HG03135 (cell line): ENCODE measurements around the gene AK9.

Experiments used
- ATAC-seq: cut with Tn5 transposase; IDR thresholded peaks from one replicate; pipeline ENCODE4 v1.9.1; 2021; ENCODE audit warnings: mild to moderate bottlenecking, moderate library complexity; ENCODE audit not compliant: unreplicated experiment

AK9 gene

DNA sequence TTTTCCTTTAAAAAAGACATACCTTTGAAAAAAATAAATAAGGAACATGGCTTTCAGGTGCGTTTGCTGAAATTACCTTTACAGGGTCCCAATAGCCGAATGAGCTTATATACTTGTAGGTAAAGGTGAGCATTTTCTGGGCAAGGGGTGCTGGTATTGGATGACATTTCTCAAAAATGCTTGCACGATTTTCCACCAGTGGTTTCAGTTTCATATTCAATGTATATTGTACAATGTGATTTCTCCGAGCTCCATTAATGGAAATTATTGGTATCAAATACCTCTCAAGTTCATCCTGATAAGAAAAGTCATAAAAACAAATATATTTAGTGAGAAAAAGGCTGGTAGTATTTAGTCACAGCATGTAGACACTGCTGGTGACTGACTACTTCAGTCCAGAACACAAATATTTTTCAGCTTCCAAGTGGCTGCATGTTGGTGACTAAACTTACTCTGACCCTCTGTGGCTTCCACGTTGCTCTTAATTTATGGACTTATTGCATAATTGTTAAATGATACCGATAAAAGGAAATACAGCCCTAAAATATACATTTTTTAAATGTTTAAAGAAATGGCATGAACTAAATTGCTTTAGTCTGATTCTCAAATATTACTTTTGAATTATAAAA is 175.1 kb downstream of the AK9 start:
- no peak for ATAC-seq

DNA sequence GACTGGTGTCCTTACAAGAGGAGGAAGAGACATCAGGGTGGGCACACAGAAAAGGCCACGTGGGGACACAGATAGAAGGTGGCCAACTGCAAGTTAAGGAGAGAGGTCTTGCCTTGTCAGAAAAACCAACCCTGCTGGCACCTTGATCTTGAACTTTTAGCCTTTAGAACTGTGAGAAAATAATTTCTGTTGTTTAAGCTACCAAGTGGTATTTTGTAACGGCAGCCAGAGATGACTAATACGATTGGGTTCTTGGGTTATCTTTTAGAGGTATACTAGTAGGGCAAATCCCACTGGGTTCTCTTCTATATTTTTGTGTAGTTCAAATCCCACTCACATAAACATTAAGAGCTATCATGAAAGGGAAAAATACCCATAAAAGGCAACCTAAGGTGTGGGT is 176.1 kb downstream of the AK9 start:
- ATAC-seq = no peak

DNA sequence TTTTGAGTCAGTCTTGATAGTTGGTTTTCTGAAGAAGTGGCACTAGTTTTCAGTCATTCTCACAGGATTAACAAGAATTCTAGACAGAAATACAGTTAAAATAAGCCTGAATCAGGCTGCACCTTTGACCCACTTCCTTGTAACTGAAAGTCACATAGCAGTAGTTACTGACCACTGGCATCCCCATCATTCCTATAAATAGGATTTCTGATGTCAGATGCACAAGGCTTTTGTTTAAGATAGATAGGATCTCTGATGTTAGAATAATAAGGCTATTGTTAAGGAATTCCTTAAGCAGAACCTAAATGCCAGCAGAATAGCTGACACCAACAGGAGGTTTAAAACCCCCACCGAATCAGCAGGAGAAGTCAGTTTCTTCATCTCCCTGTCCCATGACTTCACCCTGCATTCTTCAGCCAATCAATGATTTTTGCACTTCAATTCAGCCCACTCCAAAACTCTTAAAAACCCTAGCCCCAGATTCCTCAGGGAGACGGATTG is 177.4 kb downstream of the AK9 start:
- ATAC-seq = no peak

DNA sequence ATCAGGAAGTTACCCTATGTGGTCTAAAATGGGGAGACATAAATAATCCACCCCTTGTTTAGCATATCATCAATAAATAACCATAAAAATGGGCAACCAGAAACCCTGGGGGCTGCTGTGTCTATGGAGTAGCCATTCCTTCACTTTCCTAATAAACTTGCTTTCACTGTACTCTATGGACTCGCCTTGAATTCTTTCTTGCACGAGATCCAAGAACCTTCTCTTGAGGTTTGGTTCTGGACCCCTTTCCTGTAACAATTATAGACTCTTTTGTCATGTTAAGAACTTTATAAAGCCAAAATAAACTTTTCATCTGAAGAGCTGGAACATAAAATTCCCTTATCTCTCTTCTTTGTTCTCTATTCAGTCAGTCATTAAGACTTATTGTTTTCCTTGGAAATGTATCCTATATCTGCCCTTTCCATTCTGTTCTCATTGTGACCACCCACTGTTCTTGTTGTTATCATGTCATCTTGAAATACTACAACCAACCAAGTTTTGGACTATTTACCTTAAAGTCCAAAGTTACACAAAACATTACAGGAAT is 178.7 kb downstream of the AK9 start:
- no peak for ATAC-seq

DNA sequence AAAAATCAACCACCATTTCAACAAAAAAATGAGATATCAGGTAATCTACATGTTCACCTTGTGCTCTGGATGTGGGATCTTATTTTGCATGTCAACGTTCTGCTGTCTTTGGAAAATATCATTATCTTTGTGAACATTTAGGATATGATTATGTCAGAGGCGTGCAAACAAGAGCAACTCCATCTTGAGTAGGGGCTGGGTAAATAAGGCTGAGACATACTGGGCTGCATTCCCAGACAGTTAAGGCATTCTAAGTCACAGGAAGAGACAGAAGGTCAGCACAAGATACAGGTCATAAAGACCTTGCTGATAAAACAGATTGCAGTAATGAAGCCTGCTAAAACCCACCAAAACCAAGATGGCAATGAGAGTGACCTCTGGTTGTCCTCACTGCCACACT is 179.2 kb downstream of the AK9 start:
- ATAC-seq = no peak

DNA sequence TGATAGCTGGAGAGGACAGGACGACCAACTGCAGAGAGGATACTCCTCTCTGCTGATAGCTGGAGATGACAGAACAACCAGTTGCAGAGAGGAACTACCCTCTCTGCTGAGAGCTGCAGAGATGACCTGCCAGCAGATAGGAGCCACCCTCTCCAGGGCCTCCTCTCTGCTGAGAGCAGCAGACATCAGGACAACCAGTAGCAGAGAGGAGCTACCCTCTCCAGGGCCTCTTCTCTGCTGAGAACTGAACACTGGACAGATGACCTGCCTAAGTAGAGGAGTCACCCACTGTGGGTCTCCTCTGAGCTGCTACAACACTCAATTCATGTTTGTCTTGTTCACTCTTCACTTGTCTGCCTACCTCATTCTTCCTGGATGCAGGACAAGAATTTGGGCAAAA is 180.6 kb downstream of the AK9 start:
- no peak for ATAC-seq

DNA sequence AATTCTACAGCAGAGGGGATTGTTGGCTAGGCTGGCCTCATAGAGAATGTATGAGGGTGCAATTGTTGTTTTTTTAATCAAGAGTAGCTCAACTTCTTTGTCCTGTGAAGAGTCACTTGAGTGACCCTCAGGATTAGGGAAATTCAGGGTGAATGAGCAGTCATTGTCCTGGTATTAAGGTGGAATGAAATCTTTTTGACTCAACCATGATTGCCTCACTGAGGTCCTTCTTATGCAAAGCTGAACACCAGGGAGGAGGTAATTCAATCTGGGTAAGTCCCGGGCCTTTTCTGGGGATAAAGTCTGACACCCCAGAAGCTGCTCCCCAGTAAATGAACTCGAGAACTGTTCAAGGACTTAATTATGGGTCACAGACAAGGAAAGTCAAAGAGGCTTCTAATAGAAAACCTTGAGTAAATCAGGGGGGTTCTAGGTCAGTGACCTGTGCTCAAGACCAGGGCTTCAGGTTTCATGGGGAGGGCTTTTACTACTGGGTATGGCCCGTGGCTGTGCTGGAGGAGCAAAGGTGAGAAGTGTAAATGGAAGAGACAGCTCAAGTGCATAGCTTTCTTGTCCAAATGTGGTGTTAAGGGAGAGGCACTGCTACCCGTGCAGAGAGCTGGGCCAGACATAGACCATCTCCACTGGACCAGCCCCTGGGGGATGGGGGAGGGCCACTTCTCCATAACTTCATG is 182.7 kb downstream of the AK9 start:
- ATAC-seq = no peak

DNA sequence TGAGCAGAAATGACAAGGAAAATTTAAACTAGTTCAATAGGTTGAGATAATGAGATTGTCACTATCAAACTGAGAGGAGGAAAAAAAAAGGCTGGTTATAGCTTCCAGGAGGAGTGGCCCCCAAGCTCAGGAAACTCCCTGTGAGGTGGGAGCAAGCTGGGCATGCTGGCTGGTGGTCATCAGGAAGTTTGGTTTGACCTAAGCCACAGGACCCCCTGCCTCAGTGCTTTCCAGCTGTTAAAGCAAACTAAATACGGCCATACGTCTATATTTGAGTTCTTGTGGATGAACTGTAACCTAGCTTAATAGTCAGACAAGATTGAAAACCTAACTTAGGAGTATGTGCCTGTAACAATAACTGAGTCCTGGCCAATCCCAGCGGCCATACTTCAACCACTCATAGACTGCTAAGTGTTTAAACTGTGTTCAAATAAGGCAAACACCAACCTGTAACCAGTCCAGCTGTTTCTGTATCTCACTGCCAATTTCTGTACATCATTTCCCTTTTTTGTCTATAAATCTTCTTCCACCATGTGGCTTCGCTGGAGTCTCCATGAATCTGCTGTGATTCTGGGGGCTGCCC is 183.4 kb downstream of the AK9 start:
- ATAC-seq = no peak

DNA sequence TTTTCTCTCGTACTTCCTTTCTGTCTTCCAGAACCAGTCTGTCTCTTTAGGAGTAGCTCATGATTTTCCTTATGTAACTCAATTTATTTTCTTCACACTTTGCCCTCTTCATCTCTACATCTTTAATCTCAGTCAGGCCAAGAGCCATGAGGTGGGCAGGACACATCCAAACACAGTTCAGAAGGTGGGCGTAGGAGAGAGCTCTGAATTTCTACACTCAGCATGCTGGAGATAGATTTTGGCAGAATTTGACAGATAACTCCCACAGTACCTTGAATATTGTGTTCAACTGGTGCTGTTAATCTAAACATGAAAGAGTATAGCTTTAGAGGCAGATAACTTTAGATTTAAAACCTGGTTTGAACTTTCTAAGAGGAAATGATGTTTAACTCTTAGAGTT is 184.2 kb downstream of the AK9 start:
- no peak for ATAC-seq

DNA sequence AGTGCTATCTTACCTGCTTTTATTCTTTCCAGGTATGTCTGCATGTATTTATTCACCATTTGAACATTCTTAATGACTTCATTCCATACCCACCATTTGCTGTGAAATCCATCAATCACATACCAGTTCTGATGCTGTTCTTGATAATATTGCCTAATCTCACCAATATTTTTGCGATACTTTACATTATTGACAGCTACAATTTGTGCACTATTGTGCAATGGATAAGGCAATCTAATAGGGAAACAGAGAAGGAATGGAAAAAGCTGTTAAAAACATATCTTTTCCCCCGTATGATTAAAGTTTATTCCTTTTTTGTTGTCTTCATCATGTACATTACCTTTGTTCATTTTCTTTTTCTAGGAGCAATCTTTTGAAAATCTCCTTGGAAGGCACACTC is 184.7 kb downstream of the AK9 start:
- ATAC-seq = no peak

DNA sequence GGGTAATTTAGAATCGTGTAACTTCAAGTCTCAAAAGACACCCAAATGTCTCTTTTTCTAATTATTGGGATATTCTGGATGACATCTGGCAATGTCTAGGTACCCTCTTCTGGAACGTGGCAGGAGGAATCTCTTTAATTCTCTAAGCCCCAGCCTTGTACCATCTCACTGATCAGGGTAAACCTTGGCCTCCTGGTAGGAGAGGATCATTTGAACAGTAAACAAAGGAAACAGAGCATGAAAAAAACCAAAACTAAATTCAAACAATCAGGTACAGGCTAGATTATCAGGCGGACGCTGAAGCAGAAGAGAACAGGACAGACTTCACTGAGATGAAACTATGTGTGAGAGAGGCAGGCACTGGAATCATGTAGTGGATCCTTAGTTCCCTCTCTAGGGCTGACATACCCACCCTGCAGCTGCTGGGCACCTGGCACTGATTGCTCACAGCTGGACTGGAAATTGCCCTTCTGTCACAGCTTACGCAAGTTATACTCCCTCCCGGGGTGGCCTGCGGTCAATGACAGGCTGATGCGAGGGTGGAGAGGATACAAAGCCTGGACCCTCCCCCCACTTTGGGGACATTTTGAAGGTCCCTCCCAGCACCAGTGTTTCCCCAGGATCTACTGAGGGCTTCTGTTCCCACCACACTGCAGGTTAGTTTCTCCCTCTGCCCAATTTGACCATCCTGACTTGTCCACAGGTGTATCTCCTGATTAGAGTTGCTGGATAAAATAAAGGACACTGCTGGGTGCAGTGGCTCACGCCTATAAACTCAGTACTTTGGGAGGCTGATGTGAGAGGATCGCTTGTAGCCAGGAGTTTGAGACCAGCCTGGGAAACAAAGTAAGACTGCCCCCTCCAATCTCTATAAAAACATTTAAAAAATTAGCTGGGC is 187.4 kb downstream of the AK9 start:
- ATAC-seq = no peak

DNA sequence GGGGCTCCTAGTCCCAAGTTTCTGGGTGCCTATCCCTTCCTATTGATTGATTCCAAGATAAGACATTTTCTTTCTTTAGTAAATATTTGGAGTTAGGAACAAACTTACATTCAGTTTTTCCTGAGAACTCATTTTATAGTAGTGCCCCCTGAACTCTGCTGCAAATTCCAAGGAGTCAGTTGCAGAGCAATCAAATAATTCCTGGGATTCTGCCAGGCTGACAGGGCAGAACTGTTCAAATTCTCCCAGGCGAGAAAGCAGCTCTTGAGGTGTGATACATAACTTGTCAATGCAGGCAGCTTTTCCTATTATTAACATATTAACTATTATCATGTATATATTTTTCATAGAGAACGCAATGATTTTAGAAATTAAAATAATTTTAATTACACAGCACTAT is 192.1 kb downstream of the AK9 start:
- ATAC-seq = no peak

DNA sequence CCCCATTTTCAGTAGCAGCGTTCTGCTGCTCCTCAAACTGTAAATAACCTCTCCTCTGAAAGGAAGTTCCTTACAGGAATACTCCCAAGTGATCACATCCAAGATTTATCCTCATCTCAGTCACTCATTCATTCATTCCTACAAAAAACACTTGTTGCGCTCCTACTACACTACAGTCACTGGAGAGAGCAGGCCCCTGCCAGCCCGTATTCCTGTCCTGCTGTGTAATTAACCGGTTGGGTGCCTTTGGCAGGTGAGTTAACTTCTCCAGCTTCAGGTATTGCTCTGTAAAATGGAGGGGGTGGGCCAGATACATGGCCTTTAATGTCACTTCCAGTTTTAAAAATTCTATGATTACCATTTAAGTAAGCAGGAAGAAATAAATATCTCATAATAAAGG is 192.9 kb downstream of the AK9 start:
- ATAC-seq = no peak

DNA sequence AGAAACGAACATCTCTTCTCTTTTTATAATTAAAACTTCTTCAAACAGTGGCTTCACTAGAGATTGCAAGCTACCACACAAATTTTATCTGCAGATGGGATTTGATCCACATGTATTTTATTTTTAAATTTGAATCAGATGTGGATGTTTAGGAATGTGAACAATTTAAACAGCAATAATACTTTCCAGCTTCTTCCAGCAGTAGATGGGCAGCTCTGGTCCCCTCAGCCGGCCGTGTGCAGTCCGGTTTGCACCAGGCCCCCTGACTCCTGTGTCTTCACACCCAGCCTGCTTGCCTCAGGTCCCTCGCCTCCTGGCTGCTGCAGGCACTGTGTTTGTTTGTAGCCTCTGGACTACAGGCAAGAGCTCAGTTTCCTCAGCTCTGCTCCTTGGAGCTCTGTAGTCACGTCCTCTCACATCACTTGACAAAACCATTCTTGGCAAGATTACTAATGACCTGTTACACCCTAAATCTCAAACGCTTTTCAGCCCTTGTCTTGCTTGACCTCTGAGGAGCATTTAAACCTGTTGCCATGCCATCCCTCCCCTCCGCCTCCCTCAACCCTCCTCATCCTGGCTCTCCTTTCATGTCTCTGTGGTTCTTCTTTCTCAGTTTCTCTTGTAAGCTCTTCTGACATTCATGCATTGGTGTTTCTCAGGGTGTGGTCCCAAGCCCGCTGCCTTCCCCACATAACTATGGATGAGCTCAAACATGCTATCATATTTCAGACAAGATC is 194.8 kb downstream of the AK9 start:
- ATAC-seq = no peak

DNA sequence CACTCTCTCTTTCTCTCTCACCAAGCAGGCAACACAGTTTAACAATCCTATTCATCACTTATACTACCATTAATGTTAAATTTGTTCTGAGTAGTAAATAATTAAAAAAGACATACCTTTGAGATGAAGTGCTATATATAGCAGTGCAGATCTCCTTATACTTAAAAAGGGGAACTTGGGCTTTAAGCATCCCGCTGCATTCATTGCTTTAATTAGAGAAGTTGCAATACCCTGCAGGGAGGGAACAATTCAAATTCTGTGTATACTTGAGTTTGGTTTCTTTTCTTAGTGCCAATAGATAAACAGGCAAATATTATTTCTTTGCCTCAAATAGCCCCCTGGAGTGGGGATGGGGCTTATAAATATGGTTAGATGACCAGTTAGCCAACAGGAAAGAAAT is 197.1 kb downstream of the AK9 start:
- no peak for ATAC-seq

DNA sequence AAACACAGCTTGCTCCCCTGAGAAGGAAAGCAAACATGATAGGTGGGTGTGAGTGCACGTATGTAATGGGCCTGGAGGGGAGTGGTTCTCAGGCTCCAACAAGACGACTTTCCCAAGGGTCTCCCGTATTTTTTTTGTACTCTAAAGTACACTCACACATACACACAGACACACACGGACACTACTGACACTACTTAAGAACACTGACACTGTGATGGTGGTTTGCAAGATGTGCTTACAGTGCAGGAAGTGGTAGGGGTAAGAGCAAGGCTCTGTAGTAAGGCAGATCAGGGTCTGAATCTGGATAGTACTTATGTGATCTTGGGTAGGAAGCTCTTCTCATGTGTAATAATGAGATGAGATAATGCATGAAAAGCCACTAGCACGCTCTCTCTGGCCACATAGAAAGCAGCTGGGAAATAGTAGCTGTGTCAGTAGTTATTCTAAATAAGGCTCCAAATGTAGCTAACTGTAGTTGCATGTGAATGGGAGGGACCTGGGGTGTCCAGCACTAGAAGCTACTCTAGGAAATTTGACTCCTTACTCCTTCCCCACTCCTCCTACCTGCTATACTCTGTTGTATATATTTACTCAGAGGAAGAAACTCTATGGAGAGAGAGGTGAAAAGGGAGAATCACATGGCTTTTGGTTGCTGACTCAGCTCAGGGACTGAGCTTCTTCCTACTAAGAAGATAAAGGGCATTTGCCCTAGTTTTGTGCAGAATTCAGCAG is 199.6 kb downstream of the AK9 start:
- ATAC-seq = no peak

DNA sequence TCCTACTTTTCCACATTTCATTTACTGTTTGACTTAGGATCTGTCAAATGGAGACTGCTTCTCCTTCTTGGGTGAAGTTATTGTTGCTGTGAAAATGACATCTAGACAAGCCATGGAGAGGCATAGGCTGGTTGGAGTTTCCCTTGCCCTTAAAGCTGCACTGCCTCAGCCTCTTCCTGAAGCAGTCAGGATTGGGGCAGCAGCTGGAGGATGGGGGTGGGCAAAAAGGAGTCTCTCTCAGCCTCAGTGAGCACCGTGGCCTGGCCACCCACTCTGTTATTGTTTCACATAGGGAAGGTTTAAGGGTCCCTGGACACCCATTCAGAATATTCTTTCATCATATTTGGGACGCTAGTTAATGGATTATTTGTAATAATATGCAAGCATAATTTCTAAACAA is 200.3 kb downstream of the AK9 start:
- ATAC-seq = no peak

DNA sequence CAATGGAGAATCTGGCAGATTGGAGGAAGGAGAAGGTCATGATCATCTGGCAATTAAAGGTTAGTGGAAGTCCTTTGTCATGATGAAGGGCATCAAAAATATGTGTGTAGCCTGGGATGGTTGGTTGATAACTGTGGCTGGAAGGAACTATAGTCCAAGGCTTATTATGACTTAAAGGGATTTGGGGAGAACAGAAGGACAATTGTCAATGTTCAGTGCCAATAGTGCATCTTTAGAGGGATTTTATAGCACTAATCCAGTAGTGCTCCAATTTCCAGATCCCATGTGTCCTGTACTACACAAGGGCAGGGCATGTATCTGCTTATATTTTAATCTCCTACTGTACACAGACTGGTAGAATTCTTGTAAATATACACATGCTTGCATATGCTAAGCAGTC is 203.0 kb downstream of the AK9 start:
- no peak for ATAC-seq

DNA sequence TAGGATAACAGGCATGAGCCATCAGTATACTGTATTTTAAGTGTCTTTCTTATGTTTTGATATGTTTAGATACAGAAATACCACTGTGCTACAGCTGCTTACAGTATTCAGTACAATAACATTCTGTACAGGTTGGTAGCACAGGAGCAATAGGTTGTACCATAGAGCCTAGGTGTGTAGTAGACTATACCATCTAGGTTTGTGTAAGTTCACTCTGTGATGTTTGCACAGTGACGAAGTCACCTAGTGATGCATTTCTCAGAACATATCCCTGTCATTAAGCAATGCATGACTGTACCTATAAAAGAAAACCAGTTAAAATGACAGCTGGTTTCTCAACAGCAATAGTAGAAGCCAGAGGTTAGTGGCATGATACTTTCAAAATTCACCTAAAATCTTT is 204.9 kb downstream of the AK9 start:
- no peak for ATAC-seq
